HepG2 (cell line): Measurements from ENCODE around the gene EFCAB14. TPM values are rescaled to one million over a fixed set of nuclear protein-coding genes. Genes with fewer than 3 reads are reported as not detected.

ENCODE experiments used
- ATRX ChIP-seq: sonication (generic); formaldehyde crosslinking; IDR thresholded peaks from 2 replicates; pipeline ENCODE4 v1.4.0; 2020; ENCODE audit warnings: missing genetic modification reagents, borderline replicate concordance
- BHLHE40 ChIP-seq: IDR thresholded peaks from 2 replicates; pipeline ENCODE4 v1.6.1; 2011; ENCODE audit warnings: low read length, improper control_type of control experiment
- E2F2 ChIP-seq: sonication (generic); formaldehyde crosslinking; IDR thresholded peaks from 2 replicates; pipeline ENCODE4 v1.4.0; 2020; ENCODE audit warnings: missing genetic modification reagents, borderline replicate concordance
- EED ChIP-seq: sonication (generic); formaldehyde crosslinking; IDR thresholded peaks from 2 replicates; pipeline ENCODE4 v1.5.0; 2020; ENCODE audit warnings: mild to moderate bottlenecking, missing genetic modification reagents
- FOXA3 ChIP-seq: IDR thresholded peaks from 2 replicates; pipeline ENCODE4 v1.6.1; 2016; ENCODE audit warnings: missing genetic modification reagents, missing compliant biosample characterization
- FOXM1 ChIP-seq: sonication (generic); formaldehyde crosslinking; IDR thresholded peaks from 2 replicates; pipeline ENCODE4 v1.5.0; 2020; ENCODE audit warnings: missing genetic modification reagents
- MAFF ChIP-seq: IDR thresholded peaks from 2 replicates; pipeline ENCODE4 v1.6.1; 2011; ENCODE audit warnings: low read depth, low read length, improper control_type of control experiment
- MIER3 ChIP-seq: IDR thresholded peaks from 2 replicates; pipeline ENCODE4 v1.6.1; 2016; ENCODE audit warnings: missing compliant biosample characterization, borderline replicate concordance
- NFE2L2 ChIP-seq: fragments of 150-350 bp; IDR thresholded peaks from 2 replicates; pipeline ENCODE4 v1.6.1; 2014; ENCODE audit warnings: low read length
- NFRKB ChIP-seq: fragments of 450-650 bp; IDR thresholded peaks from 2 replicates; pipeline ENCODE4 v1.6.1; 2017
- NFYC ChIP-seq: IDR thresholded peaks from 2 replicates; pipeline ENCODE4 v1.6.1; 2016; ENCODE audit warnings: missing genetic modification reagents, missing compliant biosample characterization
- SNAPC4 ChIP-seq: sonication (generic); formaldehyde crosslinking; IDR thresholded peaks from 2 replicates; pipeline ENCODE4 v1.4.0; 2020; ENCODE audit warnings: mild to moderate bottlenecking, missing genetic modification reagents
- SNRNP70 ChIP-seq: fragments of 200-400 bp; formaldehyde crosslinking; IDR thresholded peaks from 2 replicates; pipeline ENCODE4 v1.6.1; 2017; ENCODE audit warnings: mild to moderate bottlenecking, low read depth, low read length, moderate library complexity
- SRSF1 ChIP-seq: fragments of 200-400 bp; formaldehyde crosslinking; optimal IDR thresholded peaks from 2 replicates; pipeline ENCODE3; 2017; ENCODE audit warnings: mild to moderate bottlenecking, low read depth, low read length, moderate library complexity
- STAT5B ChIP-seq: sonication (generic); formaldehyde crosslinking; IDR thresholded peaks from 2 replicates; pipeline ENCODE4 v1.4.0; 2020; ENCODE audit warnings: missing genetic modification reagents
- ZBTB25 ChIP-seq: IDR thresholded peaks from 2 replicates; pipeline ENCODE4 v1.6.1; 2018; ENCODE audit warnings: missing genetic modification reagents
- ZNF263 ChIP-seq: sonication (generic); formaldehyde crosslinking; IDR thresholded peaks from 2 replicates; pipeline ENCODE4 v1.4.0; 2020; ENCODE audit warnings: missing genetic modification reagents
- ZNF639 ChIP-seq: conservative IDR thresholded peaks from 2 replicates; pipeline ENCODE4 v1.6.1; 2018; ENCODE audit warnings: missing genetic modification reagents
- polyA plus RNA-seq, 8 experiments: library from polyadenylated mRNA; depleted of rRNA in 3 of 8; stranded (reverse) in 7 of 8; unstranded in 1 of 8; fragments of >200 nt; fragmentation: Illumina TruSeq in 4 of 8; extraction: Trizol in 4 of 8; gene quantifications; 2 replicates each; pipeline versions ENCODE4 v1.2.1 to v1.2.3, GENCODE V29; 2011 to 2016; ENCODE audit warnings: low read depth in 4 of 8, missing spikeins in 1 of 8, mixed read lengths in 1 of 8; ENCODE audit not compliant: insufficient read depth in 1 of 8
- total RNA-seq, 5 experiments: library from RNA; depleted of rRNA; stranded (reverse); fragments of >200 nt; fragmentation: Illumina TruSeq; extraction: Trizol; gene quantifications; 2 replicates each; pipeline ENCODE4 v1.2.3, GENCODE V29; 2016; ENCODE audit warnings: low read depth in 1 of 5

The EFCAB14 gene
- total and polyA plus RNA-seq, 2 of the 13 experiments (the other 11 are each of a cell fraction or from before 2014, with no cell fraction given) = 13.4 to 17.9 TPM

- no peak for TF ChIP-seq SNAPC4 (CRISPR knock-in tag)
- no peak; the same call in 1 of the 2 replicates for TF ChIP-seq MIER3 (CRISPR knock-in tag)
- no peak for TF ChIP-seq NFE2L2
- TF ChIP-seq MAFF = no peak
- TF ChIP-seq SNRNP70 = no peak
- peak; percentile 86; the same call in 1 of the 2 replicates for TF ChIP-seq EED (CRISPR knock-in tag)
- TF ChIP-seq ATRX (CRISPR knock-in tag) = no peak
- TF ChIP-seq STAT5B = no peak
- TF ChIP-seq ZNF263 (CRISPR knock-in tag) = no peak
- TF ChIP-seq BHLHE40 = no peak
- TF ChIP-seq NFRKB = no peak
- TF ChIP-seq SRSF1 = no peak
- no peak for TF ChIP-seq FOXM1
- TF ChIP-seq FOXA3 (CRISPR knock-in tag) = peak; percentile 33; the same call in 1 of the 2 replicates
- no peak for TF ChIP-seq ZBTB25 (CRISPR knock-in tag)
- 0 out of 2 replicates have a peak, but pooled peaks have one; percentile 63 for TF ChIP-seq ZNF639
- TF ChIP-seq E2F2 = peak; percentile 43; the same call in 1 of the 2 replicates
- peak; percentile 98 for TF ChIP-seq NFYC (CRISPR knock-in tag)
Observed at GRCh38 chr1:46718727-46719622, at the start of gene EFCAB14 (continued).
